SU-DHL-6 (cell line): ENCODE results near the gene TRPC5OS.

Experiments used
- EZH2phosphoT487 ChIP-seq: fragments of 200-600 bp; sonication (generic), shearing (Covaris generic); conservative IDR thresholded peaks from 2 replicates; pipeline ENCODE4 v1.6.1; 2018; ENCODE audit warnings: mild to moderate bottlenecking, antibody characterized with exemption, low read length, moderate library complexity, mixed read lengths
- TF ChIP-seq, protein P1 (sequence below): fragments of 200-600 bp; sonication (generic); IDR thresholded peaks from one replicate; pipeline ENCODE4 v1.5.1; 2017; ENCODE audit warnings: antibody characterized with exemption, mild to moderate bottlenecking, low read length, moderate library complexity; ENCODE audit not compliant: insufficient read depth, poor library complexity, severe bottlenecking

DNA sequence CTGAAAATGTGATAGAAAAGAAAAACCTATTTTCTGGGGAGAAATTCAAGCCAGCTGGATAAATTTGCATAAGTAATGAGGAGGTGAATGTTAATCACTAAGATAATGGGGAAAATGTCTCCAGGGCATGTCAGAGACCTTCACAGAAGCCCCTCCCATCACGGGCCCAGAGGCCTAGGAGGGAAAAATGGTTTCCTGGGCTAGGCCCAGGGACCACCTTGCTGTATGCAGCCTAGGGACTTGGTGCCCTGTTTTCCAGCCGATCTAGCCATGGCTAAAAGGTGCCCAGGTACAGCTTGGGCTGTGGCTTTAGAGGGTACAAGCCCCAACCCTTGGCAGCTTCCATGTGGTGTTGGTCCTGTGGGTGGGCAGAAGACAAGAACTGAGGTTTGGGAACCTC lies 46.6 kb upstream of the TRPC5OS start:
- TF ChIP-seq, protein P1, sequence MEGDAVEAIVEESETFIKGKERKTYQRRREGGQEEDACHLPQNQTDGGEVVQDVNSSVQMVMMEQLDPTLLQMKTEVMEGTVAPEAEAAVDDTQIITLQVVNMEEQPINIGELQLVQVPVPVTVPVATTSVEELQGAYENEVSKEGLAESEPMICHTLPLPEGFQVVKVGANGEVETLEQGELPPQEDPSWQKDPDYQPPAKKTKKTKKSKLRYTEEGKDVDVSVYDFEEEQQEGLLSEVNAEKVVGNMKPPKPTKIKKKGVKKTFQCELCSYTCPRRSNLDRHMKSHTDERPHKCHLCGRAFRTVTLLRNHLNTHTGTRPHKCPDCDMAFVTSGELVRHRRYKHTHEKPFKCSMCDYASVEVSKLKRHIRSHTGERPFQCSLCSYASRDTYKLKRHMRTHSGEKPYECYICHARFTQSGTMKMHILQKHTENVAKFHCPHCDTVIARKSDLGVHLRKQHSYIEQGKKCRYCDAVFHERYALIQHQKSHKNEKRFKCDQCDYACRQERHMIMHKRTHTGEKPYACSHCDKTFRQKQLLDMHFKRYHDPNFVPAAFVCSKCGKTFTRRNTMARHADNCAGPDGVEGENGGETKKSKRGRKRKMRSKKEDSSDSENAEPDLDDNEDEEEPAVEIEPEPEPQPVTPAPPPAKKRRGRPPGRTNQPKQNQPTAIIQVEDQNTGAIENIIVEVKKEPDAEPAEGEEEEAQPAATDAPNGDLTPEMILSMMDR = no peak
- TF ChIP-seq EZH2phosphoT487 = no peak
